Liver (tissue), 9 donors: Measurements from ENCODE around the gene WAC. TPM values are rescaled to one million over a fixed set of nuclear protein-coding genes. Genes with fewer than 3 reads are reported as not detected.

Experiments
- DNase-seq: peaks from one replicate; pipeline ENCODE4 v3.0.0-alpha.2; 2017; ENCODE audit warnings: low spot score
- H3K27ac ChIP-seq, 2 donors: one replicate each; pipeline ENCODE4 v1.7.0; 2013; ENCODE audit warnings: inconsistent platforms in 2 of 2, low read length in 2 of 2, control low read depth in 1 of 2, low read depth in 1 of 2, mild to moderate bottlenecking in 1 of 2
- H3K27me3 ChIP-seq, 4 donors: one replicate each; pipeline versions ENCODE4 v1.6.1 to v1.7.0; 2013; ENCODE audit warnings: low read length in 3 of 4, inconsistent platforms in 1 of 4, mild to moderate bottlenecking in 1 of 4, moderate library complexity in 1 of 4; ENCODE audit not compliant: control insufficient read depth in 4 of 4, insufficient read depth in 4 of 4
- H3K36me3 ChIP-seq, 4 donors: one replicate each; pipeline versions ENCODE4 v1.6.1 to v1.7.0; 2013; ENCODE audit warnings: low read length in 3 of 4, mild to moderate bottlenecking in 3 of 4, low read depth in 1 of 4, moderate library complexity in 1 of 4; ENCODE audit not compliant: control insufficient read depth in 4 of 4, insufficient read depth in 3 of 4
- H3K4me1 ChIP-seq, 4 donors: one replicate each; pipeline versions ENCODE4 v1.6.1 to v1.7.0; 2013; ENCODE audit warnings: low read length in 3 of 4, mild to moderate bottlenecking in 3 of 4, moderate library complexity in 1 of 4; ENCODE audit not compliant: control insufficient read depth in 4 of 4, insufficient read depth in 4 of 4
- H3K4me3 ChIP-seq, 3 donors: one replicate each; pipeline versions ENCODE4 v1.6.1 to v1.7.0; 2013; ENCODE audit warnings: low read length in 3 of 3, control low read depth in 1 of 3, low read depth in 1 of 3, mild to moderate bottlenecking in 1 of 3
- H3K9ac ChIP-seq, 2 donors: one replicate each; pipeline ENCODE4 v1.7.0; 2013; ENCODE audit warnings: low read length in 2 of 2, mild to moderate bottlenecking in 2 of 2, moderate library complexity in 2 of 2, control low read depth in 1 of 2, low read depth in 1 of 2
- H3K9me3 ChIP-seq, 4 donors: one replicate each; pipeline versions ENCODE4 v1.6.1 to v1.7.0; 2013; ENCODE audit warnings: low read length in 3 of 4; ENCODE audit not compliant: control insufficient read depth in 4 of 4
- ATF3 ChIP-seq: IDR thresholded peaks from 2 replicates; pipeline ENCODE4 v1.6.1; 2016; ENCODE audit warnings: antibody characterized with exemption
- EGR1 ChIP-seq, 2 donors: IDR thresholded peaks; 2 replicates each; pipeline ENCODE4 v1.6.1; 2016 to 2018; ENCODE audit warnings: antibody characterized with exemption in 2 of 2, low read depth in 2 of 2
- FOXA1 ChIP-seq: IDR thresholded peaks from 2 replicates; pipeline ENCODE4 v1.6.1; 2016; ENCODE audit warnings: antibody characterized with exemption
- FOXA2 ChIP-seq: IDR thresholded peaks from 2 replicates; pipeline ENCODE4 v1.6.1; 2016; ENCODE audit warnings: antibody characterized with exemption
- GABPA ChIP-seq, 2 donors: IDR thresholded peaks in 1 of 2; conservative IDR thresholded peaks in 1 of 2; 2 replicates each; pipeline ENCODE4 v1.6.1; 2016; ENCODE audit warnings: antibody characterized with exemption in 2 of 2, mild to moderate bottlenecking in 1 of 2, moderate library complexity in 1 of 2
- HNF4A ChIP-seq, 2 donors: conservative IDR thresholded peaks; 2 replicates each; pipeline ENCODE4 v1.6.1; 2016; ENCODE audit warnings: antibody characterized with exemption in 2 of 2, mild to moderate bottlenecking in 2 of 2
- HNF4G ChIP-seq: IDR thresholded peaks from 2 replicates; pipeline ENCODE4 v1.6.1; 2016; ENCODE audit warnings: antibody characterized with exemption
- JUND ChIP-seq, 2 donors: IDR thresholded peaks; 2 replicates each; pipeline ENCODE4 v1.6.1; 2016; ENCODE audit warnings: antibody characterized with exemption in 2 of 2
- NR2F2 ChIP-seq: IDR thresholded peaks from 2 replicates; pipeline ENCODE4 v1.6.1; 2016; ENCODE audit warnings: antibody characterized with exemption
- RAD21 ChIP-seq, 2 donors: IDR thresholded peaks; 2 replicates each; pipeline ENCODE4 v1.6.1; 2016; ENCODE audit warnings: antibody characterized with exemption in 2 of 2, mild to moderate bottlenecking in 2 of 2
- REST ChIP-seq: IDR thresholded peaks from 2 replicates; pipeline ENCODE4 v1.6.1; 2016; ENCODE audit warnings: antibody characterized with exemption, mild to moderate bottlenecking
- RXRA ChIP-seq, 2 donors: IDR thresholded peaks; 2 replicates each; pipeline ENCODE4 v1.6.1; 2017 to 2018; ENCODE audit warnings: antibody characterized with exemption in 2 of 2, mild to moderate bottlenecking in 1 of 2
- SP1 ChIP-seq: IDR thresholded peaks from 2 replicates; pipeline ENCODE4 v1.6.1; 2018; ENCODE audit warnings: antibody characterized with exemption, mild to moderate bottlenecking
- TAF1 ChIP-seq: conservative IDR thresholded peaks from 2 replicates; pipeline ENCODE4 v1.6.1; 2016; ENCODE audit warnings: antibody characterized with exemption, mild to moderate bottlenecking
- YY1 ChIP-seq: IDR thresholded peaks from 2 replicates; pipeline ENCODE4 v1.6.1; 2016; ENCODE audit warnings: antibody characterized with exemption, mild to moderate bottlenecking
- WGBS: extraction: QIAGEN DNeasy Blood & Tissue Kit; methylation state at CpG from one replicate; pipeline ENCODE4 v1.1.7; 2013; 5-methylcytosine and 5-hydroxymethylcytosine counted together
- polyA plus RNA-seq, 2 donors: library from polyadenylated mRNA; stranded (reverse) in 1 of 2; unstranded in 1 of 2; fragments of 200-250 nt in 1 of 2; fragments of >200 nt in 1 of 2; fragmentation: Nextera tagmentation in 1 of 2; extraction: Ambion mirVana in 1 of 2; gene quantifications; one replicate each; pipeline versions ENCODE4 v1.2.1 to v1.2.3, GENCODE V29; 2013 to 2015
- total RNA-seq, 2 donors: library from RNA; depleted of rRNA; stranded (reverse); fragments of >200 nt; gene quantifications; one replicate each; pipeline ENCODE4 v1.2.3, GENCODE V29; 2014
- TF ChIP-seq, protein P1 (sequence below): fragments of 150-350 bp; IDR thresholded peaks from 2 replicates; pipeline ENCODE4 v1.5.1; 2017; ENCODE audit warnings: improper control_type of control experiment, low read depth, low read length; ENCODE audit not compliant: missing input control
- TF ChIP-seq, protein P2 (sequence below): IDR thresholded peaks from 2 replicates; pipeline ENCODE4 v1.6.1; 2016; ENCODE audit warnings: antibody characterized with exemption
- TF ChIP-seq, protein P3 (sequence below): IDR thresholded peaks from 2 replicates; pipeline ENCODE4 v1.6.1; 2016; ENCODE audit warnings: antibody characterized with exemption
- donor health status: healthy.
- donor health status: healthy.
- donor health status: healthy.
- donor health status: healthy.
- donor health status: healthy.

Gene WAC
- total and polyA plus RNA-seq, 4 donors: 20.2 to 48.7 (median 32.0) TPM

DNA sequence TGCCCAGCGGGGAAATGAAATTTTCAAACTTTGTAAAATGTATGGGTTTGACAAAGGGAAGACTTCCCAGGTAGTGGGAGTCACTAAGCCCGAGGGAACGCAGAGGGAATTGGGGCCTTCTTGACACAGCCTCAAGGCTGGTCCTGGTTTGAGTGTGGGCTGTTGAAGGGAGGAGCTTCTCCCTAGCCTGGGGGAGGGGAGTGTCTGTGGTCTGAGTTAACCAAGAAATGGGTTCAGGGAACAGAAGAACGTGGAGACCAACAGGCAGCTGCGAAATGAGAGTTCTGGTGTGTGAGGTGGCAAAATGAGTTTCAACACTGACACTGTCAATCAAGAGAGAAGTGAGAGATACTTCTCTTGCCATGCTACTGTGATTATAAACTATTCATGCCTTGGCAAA, 111.7 kb downstream of the WAC start (continued):
- TF ChIP-seq, protein P1, sequence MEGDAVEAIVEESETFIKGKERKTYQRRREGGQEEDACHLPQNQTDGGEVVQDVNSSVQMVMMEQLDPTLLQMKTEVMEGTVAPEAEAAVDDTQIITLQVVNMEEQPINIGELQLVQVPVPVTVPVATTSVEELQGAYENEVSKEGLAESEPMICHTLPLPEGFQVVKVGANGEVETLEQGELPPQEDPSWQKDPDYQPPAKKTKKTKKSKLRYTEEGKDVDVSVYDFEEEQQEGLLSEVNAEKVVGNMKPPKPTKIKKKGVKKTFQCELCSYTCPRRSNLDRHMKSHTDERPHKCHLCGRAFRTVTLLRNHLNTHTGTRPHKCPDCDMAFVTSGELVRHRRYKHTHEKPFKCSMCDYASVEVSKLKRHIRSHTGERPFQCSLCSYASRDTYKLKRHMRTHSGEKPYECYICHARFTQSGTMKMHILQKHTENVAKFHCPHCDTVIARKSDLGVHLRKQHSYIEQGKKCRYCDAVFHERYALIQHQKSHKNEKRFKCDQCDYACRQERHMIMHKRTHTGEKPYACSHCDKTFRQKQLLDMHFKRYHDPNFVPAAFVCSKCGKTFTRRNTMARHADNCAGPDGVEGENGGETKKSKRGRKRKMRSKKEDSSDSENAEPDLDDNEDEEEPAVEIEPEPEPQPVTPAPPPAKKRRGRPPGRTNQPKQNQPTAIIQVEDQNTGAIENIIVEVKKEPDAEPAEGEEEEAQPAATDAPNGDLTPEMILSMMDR: no peak
- TF ChIP-seq HNF4A (conservative IDR thresholded peaks at IDR 0.05): no peak
- TF ChIP-seq SP1: no peak
- TF ChIP-seq RXRA (IDR thresholded peaks at IDR 0.05): no peak

- WGBS: 90% methylated on average over 2 of the region's 2 CpGs
- no peak for DNase-seq
- H3K9ac ChIP-seq: no peak overlapping the region
- TF ChIP-seq FOXA1 (no peak), ATF3 (no peak), GABPA (IDR thresholded peaks at IDR 0.05 in 1 of 2, conservative IDR thresholded peaks at IDR 0.05 in 1 of 2) (no peak), EGR1 (IDR thresholded peaks at IDR 0.05; ENCODE audit: low read depth in 2 of 2) (no peak), SP1 (no peak), RXRA (IDR thresholded peaks at IDR 0.05) (no peak), REST (no peak), NR2F2 (no peak), TAF1 (no peak), FOXA2 (no peak), RAD21 (IDR thresholded peaks at IDR 0.05) (no peak), YY1 (no peak), HNF4G (no peak), JUND (IDR thresholded peaks at IDR 0.05) (no peak), HNF4A (conservative IDR thresholded peaks at IDR 0.05) (no peak)
- TF ChIP-seq, protein P2, sequence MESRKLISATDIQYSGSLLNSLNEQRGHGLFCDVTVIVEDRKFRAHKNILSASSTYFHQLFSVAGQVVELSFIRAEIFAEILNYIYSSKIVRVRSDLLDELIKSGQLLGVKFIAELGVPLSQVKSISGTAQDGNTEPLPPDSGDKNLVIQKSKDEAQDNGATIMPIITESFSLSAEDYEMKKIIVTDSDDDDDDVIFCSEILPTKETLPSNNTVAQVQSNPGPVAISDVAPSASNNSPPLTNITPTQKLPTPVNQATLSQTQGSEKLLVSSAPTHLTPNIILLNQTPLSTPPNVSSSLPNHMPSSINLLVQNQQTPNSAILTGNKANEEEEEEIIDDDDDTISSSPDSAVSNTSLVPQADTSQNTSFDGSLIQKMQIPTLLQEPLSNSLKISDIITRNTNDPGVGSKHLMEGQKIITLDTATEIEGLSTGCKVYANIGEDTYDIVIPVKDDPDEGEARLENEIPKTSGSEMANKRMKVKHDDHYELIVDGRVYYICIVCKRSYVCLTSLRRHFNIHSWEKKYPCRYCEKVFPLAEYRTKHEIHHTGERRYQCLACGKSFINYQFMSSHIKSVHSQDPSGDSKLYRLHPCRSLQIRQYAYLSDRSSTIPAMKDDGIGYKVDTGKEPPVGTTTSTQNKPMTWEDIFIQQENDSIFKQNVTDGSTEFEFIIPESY: no peak
- TF ChIP-seq, protein P3, sequence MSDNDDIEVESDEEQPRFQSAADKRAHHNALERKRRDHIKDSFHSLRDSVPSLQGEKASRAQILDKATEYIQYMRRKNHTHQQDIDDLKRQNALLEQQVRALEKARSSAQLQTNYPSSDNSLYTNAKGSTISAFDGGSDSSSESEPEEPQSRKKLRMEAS: no peak
- TF ChIP-seq, protein P1: no peak
- H3K27ac ChIP-seq: no peak overlapping the region
- H3K4me3 ChIP-seq: no peak overlapping the region
- no peaks in the 10 kb centered on the region for H3K27me3 ChIP-seq
- H3K4me1 ChIP-seq: no peaks in the 10 kb centered on the region
- H3K9me3 ChIP-seq: no peaks in the 10 kb centered on the region
- no peaks in the 10 kb centered on the region for H3K36me3 ChIP-seq
These were observed 119.2 kb downstream of the WAC start for GRCh38 chr10:28652106-28652505.
